MM.1S (cell line): Measurements from ENCODE around the gene SNX18.

Source experiments
- DNase-seq: peaks from one replicate; pipeline ENCODE4 v3.0.0-alpha.2; 2015
- H2AFZ ChIP-seq: fragments of 300-600 bp; sonication (generic); 2 replicates; pipeline ENCODE4 v1.6.0; 2016; ENCODE audit warnings: antibody characterized with exemption, low read length
- H3F3A ChIP-seq: fragments of 300-600 bp; sonication (generic); 2 replicates; pipeline ENCODE4 v1.6.1; 2016; ENCODE audit warnings: mild to moderate bottlenecking, antibody characterized with exemption, low read length, moderate library complexity, mixed read lengths; ENCODE audit not compliant: insufficient read depth
- H3K27ac ChIP-seq: fragments of 300-600 bp; sonication (generic); 2 replicates; pipeline ENCODE4 v1.5.1; 2016; ENCODE audit warnings: mild to moderate bottlenecking, low read length
- H3K27me3 ChIP-seq: fragments of 300-600 bp; sonication (generic); replicated peaks from 2 replicates; pipeline ENCODE4 v1.6.0; 2016; ENCODE audit warnings: low read length; ENCODE audit not compliant: insufficient read depth
- H3K36me3 ChIP-seq: fragments of 300-600 bp; sonication (generic); replicated peaks from 2 replicates; pipeline ENCODE4 v1.6.1; 2016; ENCODE audit warnings: mild to moderate bottlenecking, low read length, mixed read lengths; ENCODE audit not compliant: insufficient read depth
- H3K4me1 ChIP-seq: fragments of 300-600 bp; sonication (generic); 2 replicates; pipeline ENCODE4 v1.6.1; 2016; ENCODE audit warnings: low read length, mixed read lengths
- H3K4me2 ChIP-seq: fragments of 300-600 bp; sonication (generic); 2 replicates; pipeline ENCODE4 v1.6.0; 2016; ENCODE audit warnings: low read depth, low read length
- H3K4me3 ChIP-seq: fragments of 300-600 bp; sonication (generic); 2 replicates; pipeline ENCODE4 v1.5.1; 2016; ENCODE audit warnings: low read length, mixed read lengths
- H3K79me2 ChIP-seq: fragments of 300-600 bp; sonication (generic); 2 replicates; pipeline ENCODE4 v1.6.1; 2016; ENCODE audit warnings: mixed run types, low read length, mixed read lengths
- H3K9ac ChIP-seq: fragments of 300-600 bp; sonication (generic); 2 replicates; pipeline ENCODE4 v1.6.1; 2016; ENCODE audit warnings: low read length, mixed read lengths
- H3K9me2 ChIP-seq: fragments of 300-600 bp; sonication (generic); replicated peaks from 2 replicates; pipeline ENCODE4 v1.6.1; 2016; ENCODE audit warnings: mild to moderate bottlenecking, low read length, mixed read lengths; ENCODE audit not compliant: insufficient read depth
- H3K9me3 ChIP-seq: fragments of 300-600 bp; sonication (generic); replicated peaks from 2 replicates; pipeline ENCODE4 v1.6.1; 2016; ENCODE audit warnings: mild to moderate bottlenecking, low read length, mixed read lengths; ENCODE audit not compliant: insufficient read depth
- H4K20me1 ChIP-seq: fragments of 300-600 bp; sonication (generic); 2 replicates; pipeline ENCODE4 v1.6.1; 2016; ENCODE audit warnings: mild to moderate bottlenecking, low read length, moderate library complexity, mixed read lengths; ENCODE audit not compliant: insufficient read depth
- CTCF ChIP-seq: fragments of 300-600 bp; sonication (generic); IDR thresholded peaks from 2 replicates; pipeline ENCODE4 v1.5.1; 2016; ENCODE audit warnings: antibody characterized with exemption, low read length, mixed read lengths
- EZH2 ChIP-seq: fragments of 300-600 bp; sonication (generic); optimal IDR thresholded peaks from 2 replicates; pipeline ENCODE3; 2017; ENCODE audit warnings: low read depth, mild to moderate bottlenecking, antibody characterized with exemption, low read length, mixed read lengths
- EZH2phosphoT487 ChIP-seq: fragments of 300-600 bp; sonication (generic); IDR thresholded peaks from 2 replicates; pipeline ENCODE4 v1.6.1; 2018; ENCODE audit warnings: antibody characterized with exemption, low read length

SNX18 gene

GRCh38 chr5:54520940-54521339 is 3.4 kb downstream of the SNX18 start:
- Histone ChIP-seq H3F3A (peaks cover 40% of the 10 kb centered on the region), H3K4me2 (peak overlapping the region; percentile 81), H3K4me1 (peaks cover 39% of the 10 kb centered on the region), H2AFZ (no peak overlapping the region), H3K9me3 (no peaks in the 10 kb centered on the region), H3K36me3 (no peaks in the 10 kb centered on the region; the same call in 1 of the 2 replicates), H3K4me3 (peak overlapping the region; percentile 69), H4K20me1 (no peaks in the 10 kb centered on the region), H3K79me2 (peaks cover 82% of the 10 kb centered on the region), H3K9ac (peak overlapping the region; percentile 33), H3K27ac (peak overlapping the region; percentile 19; the same call in 1 of the 2 replicates), H3K9me2 (no peaks in the 10 kb centered on the region), H3K27me3 (no peaks in the 10 kb centered on the region)
- TF ChIP-seq EZH2phosphoT487, result no peak
- TF ChIP-seq EZH2, result no peak
- TF ChIP-seq CTCF, result no peak
- DNase-seq, result no peak

GRCh38 chr5:54521856-54522479 is 4.4 kb downstream of the SNX18 start:
- Histone ChIP-seq H3F3A (peaks cover 40% of the 10 kb centered on the region), H3K36me3 (no peaks in the 10 kb centered on the region; the same call in 1 of the 2 replicates), H3K4me3 (no peak overlapping the region), H3K27me3 (no peaks in the 10 kb centered on the region), H3K27ac (no peak overlapping the region), H3K9me2 (no peaks in the 10 kb centered on the region), H2AFZ (no peak overlapping the region), H3K79me2 (peaks cover 93% of the 10 kb centered on the region), H3K9ac (no peak overlapping the region), H3K4me2 (peak overlapping the region; percentile 81), H3K4me1 (peaks cover 39% of the 10 kb centered on the region), H3K9me3 (no peaks in the 10 kb centered on the region), H4K20me1 (no peaks in the 10 kb centered on the region)
- no peak for DNase-seq
- TF ChIP-seq EZH2phosphoT487, result no peak
- TF ChIP-seq CTCF, result no peak
- no peak for TF ChIP-seq EZH2

- no peak overlapping the region for H2AFZ ChIP-seq
- H3K4me2 ChIP-seq, result peak overlapping the region; percentile 81
- H3K9me3 ChIP-seq, result no peaks in the 10 kb centered on the region
- peaks cover 37% of the 10 kb centered on the region for H3K4me1 ChIP-seq
- peak overlapping the region; percentile 36; the same call in 1 of the 2 replicates for H3K9ac ChIP-seq
- no peaks in the 10 kb centered on the region; the same call in 1 of the 2 replicates for H3K36me3 ChIP-seq
- H3K27me3 ChIP-seq, result no peaks in the 10 kb centered on the region
- H4K20me1 ChIP-seq, result 0 out of 2 replicates have a peak, but pooled peaks cover 5% of the 10 kb centered on the region
- peaks cover 100% of the 10 kb centered on the region for H3K79me2 ChIP-seq
- peak overlapping the region; percentile 18 for H3K4me3 ChIP-seq
- H3F3A ChIP-seq, result peaks cover 39% of the 10 kb centered on the region
- H3K27ac ChIP-seq, result peak overlapping the region; percentile 78
- no peaks in the 10 kb centered on the region for H3K9me2 ChIP-seq
- DNase-seq, result no peak
- TF ChIP-seq EZH2, result no peak
- no peak for TF ChIP-seq EZH2phosphoT487
- no peak for TF ChIP-seq CTCF
Observed at GRCh38 chr5:54523534-54523933, 6.0 kb downstream of the SNX18 start.
